ENCODE measurements around the gene ST6GAL1. TPM values are rescaled to one million over a fixed set of nuclear protein-coding genes. Genes with fewer than 3 reads are reported as not detected.
"Not testable (repeated sequence)": the region's sequence is repeated elsewhere in the genome, so short reads cannot be mapped to it uniquely, and the experiment has no call there.

The ST6GAL1 gene
- total RNA-seq, 1 donor from 2014 or later = 84.3 TPM

DNA sequence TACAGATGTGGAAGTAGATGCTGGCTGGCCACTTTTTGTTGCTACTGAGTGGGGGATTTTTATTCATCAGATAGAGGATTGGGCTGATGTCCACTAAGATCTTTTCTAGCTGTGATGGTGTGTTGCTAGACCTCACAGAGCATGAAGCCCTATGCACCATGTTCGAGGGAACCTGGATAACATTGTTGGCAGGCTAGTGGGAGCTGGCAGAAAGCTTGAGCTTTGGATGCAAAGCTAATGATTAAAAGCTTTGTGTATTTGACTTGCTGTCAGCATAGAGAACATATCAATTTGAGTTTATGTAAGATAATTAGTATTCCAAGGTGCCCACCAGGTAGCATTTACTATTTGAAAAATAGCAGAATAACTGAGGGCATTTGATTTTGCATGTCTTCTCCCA is 59.1 kb downstream of the ST6GAL1 start:
- Histone ChIP-seq H3K27ac (replicated peaks) (peak overlapping the region; percentile 59), H3K4me1 (peaks cover 76% of the 10 kb centered on the region), H3K9me3 (replicated peaks) (no peaks in the 10 kb centered on the region), H3K4me3 (no peak overlapping the region), H3K27me3 (ENCODE audit: low read depth) (no peaks in the 10 kb centered on the region), H3K36me3 (peaks cover 8% of the 10 kb centered on the region)
- intact Hi-C loops (cut with micrococcal nuclease) = no loop called here
- no peak for DNase-seq
- TF ChIP-seq, protein P1, sequence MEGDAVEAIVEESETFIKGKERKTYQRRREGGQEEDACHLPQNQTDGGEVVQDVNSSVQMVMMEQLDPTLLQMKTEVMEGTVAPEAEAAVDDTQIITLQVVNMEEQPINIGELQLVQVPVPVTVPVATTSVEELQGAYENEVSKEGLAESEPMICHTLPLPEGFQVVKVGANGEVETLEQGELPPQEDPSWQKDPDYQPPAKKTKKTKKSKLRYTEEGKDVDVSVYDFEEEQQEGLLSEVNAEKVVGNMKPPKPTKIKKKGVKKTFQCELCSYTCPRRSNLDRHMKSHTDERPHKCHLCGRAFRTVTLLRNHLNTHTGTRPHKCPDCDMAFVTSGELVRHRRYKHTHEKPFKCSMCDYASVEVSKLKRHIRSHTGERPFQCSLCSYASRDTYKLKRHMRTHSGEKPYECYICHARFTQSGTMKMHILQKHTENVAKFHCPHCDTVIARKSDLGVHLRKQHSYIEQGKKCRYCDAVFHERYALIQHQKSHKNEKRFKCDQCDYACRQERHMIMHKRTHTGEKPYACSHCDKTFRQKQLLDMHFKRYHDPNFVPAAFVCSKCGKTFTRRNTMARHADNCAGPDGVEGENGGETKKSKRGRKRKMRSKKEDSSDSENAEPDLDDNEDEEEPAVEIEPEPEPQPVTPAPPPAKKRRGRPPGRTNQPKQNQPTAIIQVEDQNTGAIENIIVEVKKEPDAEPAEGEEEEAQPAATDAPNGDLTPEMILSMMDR (IDR thresholded peaks at IDR 0.05; ENCODE audit: borderline replicate concordance) = no peak

DNA sequence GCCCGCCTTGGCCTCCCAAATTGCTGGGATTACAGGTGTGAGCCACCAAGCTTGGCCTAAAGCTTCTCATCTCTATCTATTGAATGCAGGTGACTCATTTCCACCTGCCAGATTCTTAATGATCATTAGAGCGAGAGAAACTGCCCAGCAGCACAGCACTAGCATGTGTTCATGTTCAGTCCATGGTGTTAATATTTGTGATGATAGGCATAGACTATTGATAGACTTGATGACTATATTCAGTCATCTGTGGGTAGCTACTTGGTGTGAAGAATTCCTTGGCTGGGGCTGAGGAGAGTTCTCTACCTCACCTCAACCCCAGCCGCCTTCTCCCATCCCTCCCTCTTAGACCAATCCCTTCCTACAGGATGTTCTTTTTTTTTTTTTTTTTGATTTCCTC is 60.0 kb downstream of the ST6GAL1 start:
- Histone ChIP-seq H3K4me3 (no peak overlapping the region), H3K27ac (replicated peaks) (peak overlapping the region; percentile 59), H3K27me3 (ENCODE audit: low read depth) (no peaks in the 10 kb centered on the region), H3K36me3 (peaks cover 8% of the 10 kb centered on the region), H3K4me1 (peaks cover 71% of the 10 kb centered on the region), H3K9me3 (replicated peaks) (no peaks in the 10 kb centered on the region)
- intact Hi-C loops (cut with micrococcal nuclease) = no loop called here
- TF ChIP-seq, protein P1 (IDR thresholded peaks at IDR 0.05; ENCODE audit: borderline replicate concordance) = no peak
- no peak for DNase-seq

DNA sequence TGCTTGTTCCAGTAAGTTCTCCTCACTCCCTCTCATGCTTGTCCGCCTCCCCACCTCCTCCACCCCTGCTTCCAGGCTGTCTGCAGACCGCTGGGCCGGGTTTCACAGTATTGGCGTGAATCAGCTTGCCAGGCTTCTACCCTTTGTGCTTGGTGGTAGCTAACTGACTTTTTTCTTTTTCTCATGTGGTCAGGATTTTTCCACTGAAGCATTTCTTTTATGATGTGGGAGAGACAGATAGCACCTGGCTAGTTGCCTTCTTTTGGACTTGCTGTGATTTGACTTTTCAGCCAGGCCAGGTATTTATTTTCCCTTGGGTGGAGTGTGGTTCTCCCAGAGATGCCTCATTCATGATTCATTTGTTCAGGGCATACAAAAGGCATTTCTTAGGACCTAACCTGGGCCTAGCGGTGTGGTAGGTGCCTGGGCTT is 60.6 kb downstream of the ST6GAL1 start:
- Histone ChIP-seq H3K27me3 (ENCODE audit: low read depth) (no peaks in the 10 kb centered on the region), H3K27ac (replicated peaks) (peak overlapping the region; percentile 59), H3K4me3 (no peak overlapping the region), H3K4me1 (peaks cover 71% of the 10 kb centered on the region), H3K9me3 (replicated peaks) (no peaks in the 10 kb centered on the region), H3K36me3 (peaks cover 8% of the 10 kb centered on the region)
- no peak for DNase-seq
- intact Hi-C loops (cut with micrococcal nuclease) = no loop called here
- TF ChIP-seq, protein P1 (IDR thresholded peaks at IDR 0.05; ENCODE audit: borderline replicate concordance) = no peak

DNA sequence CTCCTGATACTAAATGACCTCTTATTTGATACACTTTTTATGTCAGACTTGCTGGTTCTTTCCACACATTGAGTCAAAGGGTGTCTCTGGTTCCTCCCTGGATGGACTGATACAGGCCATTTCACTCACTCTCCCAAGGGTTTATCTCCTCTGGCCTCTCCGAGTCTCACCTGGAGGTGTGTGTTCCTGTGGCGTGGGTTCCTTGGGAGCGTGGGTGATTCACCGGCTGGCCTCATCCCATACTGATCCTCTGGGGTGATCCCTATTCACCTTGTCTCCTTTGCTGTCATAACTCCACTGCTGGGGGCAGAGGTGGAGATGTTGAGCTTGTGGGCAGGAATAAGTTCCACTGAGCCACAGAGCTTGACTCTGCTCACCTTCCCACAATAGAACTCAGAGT is 61.1 kb downstream of the ST6GAL1 start:
- Histone ChIP-seq H3K27me3 (ENCODE audit: low read depth) (no peaks in the 10 kb centered on the region), H3K27ac (replicated peaks) (peak overlapping the region; percentile 59), H3K4me3 (no peak overlapping the region), H3K36me3 (peaks cover 8% of the 10 kb centered on the region), H3K9me3 (replicated peaks) (no peaks in the 10 kb centered on the region), H3K4me1 (peaks cover 71% of the 10 kb centered on the region)
- TF ChIP-seq, protein P1 (IDR thresholded peaks at IDR 0.05; ENCODE audit: borderline replicate concordance) = no peak
- intact Hi-C loops (cut with micrococcal nuclease) = no loop called here
- no peak for DNase-seq

DNA sequence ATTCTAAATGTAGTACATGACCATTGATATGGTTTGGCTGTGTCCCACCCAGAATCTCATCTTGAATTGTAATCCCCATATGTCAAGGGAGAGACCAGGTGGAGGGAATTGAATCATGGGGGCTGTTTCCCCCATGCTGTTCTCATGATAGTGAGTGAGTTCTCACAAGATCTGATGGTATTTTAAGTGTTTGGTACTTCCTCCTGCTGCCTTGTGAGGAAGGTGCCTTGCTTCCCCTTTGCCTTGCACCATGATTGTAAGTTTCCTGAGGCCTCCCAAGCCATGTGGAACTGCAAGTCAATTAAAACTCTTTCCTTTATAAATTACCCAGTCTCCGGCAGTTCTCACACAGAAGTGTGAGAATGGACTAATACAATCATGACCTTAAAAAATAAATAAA is 61.8 kb downstream of the ST6GAL1 start:
- H3K36me3 ChIP-seq; DNase-seq; intact Hi-C loops (cut with micrococcal nuclease); H3K4me3 ChIP-seq; H3K9me3 ChIP-seq (replicated peaks); H3K27me3 ChIP-seq (ENCODE audit: low read depth): not testable (repeated sequence)
- Histone ChIP-seq H3K4me1 (peaks cover 71% of the 10 kb centered on the region), H3K27ac (replicated peaks) (peak overlapping the region; percentile 59)

DNA sequence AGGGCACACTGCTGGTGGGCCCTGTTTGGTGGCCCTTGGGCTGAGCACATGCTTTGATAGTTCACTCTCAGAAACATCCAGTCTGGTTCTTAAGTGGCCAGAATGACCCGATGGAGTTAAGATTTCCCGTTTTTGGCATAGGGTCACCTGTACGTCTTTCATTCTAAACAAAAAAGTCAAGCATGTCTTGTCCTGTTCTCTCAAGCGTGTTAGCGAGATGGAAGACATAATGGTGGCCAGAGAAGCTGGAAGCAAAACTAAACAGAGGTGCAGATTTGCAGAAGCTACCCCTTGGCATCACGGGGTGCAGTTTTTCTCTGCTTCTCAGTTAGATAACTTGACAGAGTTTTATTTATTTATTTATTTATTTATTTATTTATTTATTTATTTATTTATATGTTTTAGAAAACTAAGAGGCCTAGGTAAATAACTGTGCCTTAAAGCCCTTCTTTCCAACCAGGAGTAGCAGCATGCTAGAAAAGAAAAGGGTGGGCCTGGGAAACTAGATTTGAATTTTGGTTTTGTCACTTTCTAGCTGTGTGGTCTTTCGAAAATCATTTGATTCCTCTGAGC is 63.0 kb downstream of the ST6GAL1 start:
- intact Hi-C loops (cut with micrococcal nuclease) = no loop called here
- no peaks in the 10 kb centered on the region for H3K9me3 ChIP-seq (replicated peaks)
- TF ChIP-seq, protein P1 (IDR thresholded peaks at IDR 0.05; ENCODE audit: borderline replicate concordance) = no peak
- no peak overlapping the region for H3K4me3 ChIP-seq
- H3K36me3 ChIP-seq = peaks cover 8% of the 10 kb centered on the region
- H3K27ac ChIP-seq (replicated peaks) = peak overlapping the region; percentile 49
- peaks cover 77% of the 10 kb centered on the region for H3K4me1 ChIP-seq
- no peaks in the 10 kb centered on the region for H3K27me3 ChIP-seq (ENCODE audit: low read depth)
- no peak for DNase-seq
